ENCODE results near the gene UBE2L6. TPM values are rescaled to one million over a fixed set of nuclear protein-coding genes. Genes with fewer than 3 reads are reported as not detected.

UBE2L6 gene
- total and polyA plus RNA-seq, 12 donors, result 9.7 to 156 (median 17.7) TPM

- no peak for TF ChIP-seq CTCF (IDR thresholded peaks at IDR 0.05)
- DNase-seq (no peak), ATAC-seq (no peak)
- no peaks in the 10 kb centered on the region for H3K27me3 ChIP-seq
- 92 to 94% methylated on average over 4 of the region's 4 CpGs for WGBS, 2 donors
- H3K4me1 ChIP-seq, result peaks cover 0 to 6% (median 0%) of the 10 kb centered on the region in 9 donors
- no peak overlapping the region for H3K4me3 ChIP-seq
- no peak overlapping the region for H3K27ac ChIP-seq
- no peaks in the 10 kb centered on the region for H3K9me3 ChIP-seq
- intact Hi-C loops (cut with DNase I), result loop anchor here in 1 of 10 donors (10.0 kb wide), 1 partner anchor 179 kb away; no protein-coding TSS in a partner anchor
- peaks cover 0 to 20% (median 4%) of the 10 kb centered on the region in 9 donors for H3K36me3 ChIP-seq
These were observed 44.1 kb downstream of the UBE2L6 start for GRCh38 chr11:57523419-57523818.

GRCh38 chr11:57521116-57521515 is 46.4 kb downstream of the UBE2L6 start:
- Histone ChIP-seq H3K4me3 (no peak overlapping the region), H3K36me3 (peaks cover 0 to 9% (median 0%) of the 10 kb centered on the region in 9 donors), H3K4me1 (peaks cover 0 to 7% (median 2%) of the 10 kb centered on the region in 9 donors), H3K27me3 (no peaks in the 10 kb centered on the region), H3K9me3 (no peaks in the 10 kb centered on the region), H3K27ac (no peak overlapping the region)
- no peak for TF ChIP-seq CTCF (IDR thresholded peaks at IDR 0.05)
- DNase-seq (no peak), ATAC-seq (no peak)
- intact Hi-C loops (cut with DNase I), result loop anchor here in 1 of 10 donors (10.0 kb wide), 1 partner anchor 176 kb away; no protein-coding TSS in a partner anchor
- 87 to 88% methylated on average over 2 of the region's 2 CpGs for WGBS, 2 donors

- TF ChIP-seq CTCF (IDR thresholded peaks at IDR 0.05), result no peak
- Histone ChIP-seq H3K4me3 (peak overlapping the region in 9 of 10 donors; percentile 63 to 99 (median 92)), H3K36me3 (peaks cover 0 to 4% (median 0%) of the 10 kb centered on the region in 9 donors), H3K9me3 (no peaks in the 10 kb centered on the region), H3K27me3 (no peaks in the 10 kb centered on the region), H3K4me1 (peaks cover 0 to 21% (median 17%) of the 10 kb centered on the region in 9 donors), H3K27ac (peak overlapping the region in 6 of 10 donors; percentile 58 to 77 (median 68))
- ATAC-seq, result no peak
- intact Hi-C loops (cut with DNase I), result no loop called here
- WGBS, 2 donors, result 26 to 34% methylated on average over 5 of the region's 5 CpGs
- DNase-seq, result no peak
These were observed 51.4 kb downstream of the UBE2L6 start for GRCh38 chr11:57516061-57516443.

- Histone ChIP-seq H3K4me3 (peak within 1 kb of the TSS; percentile 63 to 99 (median 92)), H3K36me3 (peaks cover 0 to 4% (median 0%) of the 10 kb centered on the region in 9 donors), H3K4me1 (peaks cover 0 to 21% (median 17%) of the 10 kb centered on the region in 9 donors), H3K9me3 (no peaks in the 10 kb centered on the region), H3K27ac (peak within 1 kb of the TSS; percentile 23 to 77 (median 64)), H3K27me3 (no peaks in the 10 kb centered on the region)
- peak; percentile 54 to 70 for DNase-seq
- 0 to 1% methylated on average over 66 of the region's 66 CpGs for WGBS, 2 donors
- intact Hi-C loops (cut with DNase I), result loop anchor here in 2 of 10 donors (1.0 to 2.0 kb wide), 2 partner anchors 16 to 17 kb away; no protein-coding TSS in a partner anchor
- peak in 2 of 9 donors; percentile 11 to 14 for TF ChIP-seq CTCF (IDR thresholded peaks at IDR 0.05)
- peak; percentile 66 to 81 (median 78) for ATAC-seq
These were observed 52.0 kb downstream of the UBE2L6 start, which contains the start of gene SLC43A1 for GRCh38 chr11:57515332-57516060. Gene SLC43A1, minus strand, starts transcription at chr11:57515702. Its CDS starts 1,591 bp downstream, at chr11:57514111.

Data from heart right ventricle (tissue), 16 donors.